ENCODE measurements around the gene ZNF385B. TPM values are rescaled to one million over a fixed set of nuclear protein-coding genes. Genes with fewer than 3 reads are reported as not detected.

The ZNF385B gene
- total RNA-seq, 1 donor from 2014 or later: 35.8 TPM

DNA sequence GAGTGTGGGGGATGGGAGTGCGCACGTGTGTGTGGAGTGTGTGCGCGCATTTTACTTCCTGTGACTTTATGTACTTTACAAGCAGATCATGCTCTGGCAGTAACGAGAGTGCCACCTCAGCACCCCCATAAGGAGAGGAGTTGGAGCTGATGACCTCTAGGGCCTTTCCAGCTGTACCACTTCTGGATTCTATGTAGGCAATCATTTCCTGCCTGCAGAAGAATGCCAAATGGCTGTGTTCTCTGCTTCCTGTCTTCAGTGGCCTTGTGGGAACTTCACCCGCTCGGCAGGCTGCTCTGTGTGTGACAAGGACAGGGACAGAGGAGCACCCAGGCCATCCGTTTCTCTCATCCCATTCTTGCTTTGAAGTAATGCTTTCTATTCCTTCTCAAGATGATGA, 22.8 kb upstream of the ZNF385B start:
- H3K9me3 ChIP-seq (ENCODE audit: low read depth): peaks cover 10% of the 10 kb centered on the region
- H3K27ac ChIP-seq: no peak overlapping the region
- peaks cover 27% of the 10 kb centered on the region for H3K4me1 ChIP-seq
- Mint-ChIP-seq H3K9me3 (peaks cover 11% of the 10 kb centered on the region), H3K36me3 (peaks cover 3% of the 10 kb centered on the region), H3K27me3 (ENCODE audit: insufficient read depth, low read depth) (no peaks in the 10 kb centered on the region), H3K4me1 (peaks cover 18% of the 10 kb centered on the region), H3K4me3 (no peak overlapping the region), H3K27ac (no peak overlapping the region)
- no peaks in the 10 kb centered on the region for H3K79me2 ChIP-seq (ENCODE audit: low read depth)
- H3K36me3 ChIP-seq: no peaks in the 10 kb centered on the region
- no peak overlapping the region for H3K4me3 ChIP-seq
- no peak overlapping the region for H3K4me2 ChIP-seq
- no peak for DNase-seq (ENCODE audit: low spot score)
- no peaks in the 10 kb centered on the region for H3F3A ChIP-seq (ENCODE audit: low read depth)
- H2AFZ ChIP-seq (replicated peaks): peak overlapping the region; percentile 91
- H4K20me1 ChIP-seq (ENCODE audit: low read depth): no peaks in the 10 kb centered on the region
- TF ChIP-seq EZH2phosphoT487 (IDR thresholded peaks at IDR 0.05) (no peak), EZH2 (IDR thresholded peaks at IDR 0.05) (no peak)
- TF ChIP-seq, protein P1, sequence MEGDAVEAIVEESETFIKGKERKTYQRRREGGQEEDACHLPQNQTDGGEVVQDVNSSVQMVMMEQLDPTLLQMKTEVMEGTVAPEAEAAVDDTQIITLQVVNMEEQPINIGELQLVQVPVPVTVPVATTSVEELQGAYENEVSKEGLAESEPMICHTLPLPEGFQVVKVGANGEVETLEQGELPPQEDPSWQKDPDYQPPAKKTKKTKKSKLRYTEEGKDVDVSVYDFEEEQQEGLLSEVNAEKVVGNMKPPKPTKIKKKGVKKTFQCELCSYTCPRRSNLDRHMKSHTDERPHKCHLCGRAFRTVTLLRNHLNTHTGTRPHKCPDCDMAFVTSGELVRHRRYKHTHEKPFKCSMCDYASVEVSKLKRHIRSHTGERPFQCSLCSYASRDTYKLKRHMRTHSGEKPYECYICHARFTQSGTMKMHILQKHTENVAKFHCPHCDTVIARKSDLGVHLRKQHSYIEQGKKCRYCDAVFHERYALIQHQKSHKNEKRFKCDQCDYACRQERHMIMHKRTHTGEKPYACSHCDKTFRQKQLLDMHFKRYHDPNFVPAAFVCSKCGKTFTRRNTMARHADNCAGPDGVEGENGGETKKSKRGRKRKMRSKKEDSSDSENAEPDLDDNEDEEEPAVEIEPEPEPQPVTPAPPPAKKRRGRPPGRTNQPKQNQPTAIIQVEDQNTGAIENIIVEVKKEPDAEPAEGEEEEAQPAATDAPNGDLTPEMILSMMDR (IDR thresholded peaks at IDR 0.05): no peak
- no peak overlapping the region for H3K9ac ChIP-seq
- H3K27me3 ChIP-seq: no peaks in the 10 kb centered on the region

DNA sequence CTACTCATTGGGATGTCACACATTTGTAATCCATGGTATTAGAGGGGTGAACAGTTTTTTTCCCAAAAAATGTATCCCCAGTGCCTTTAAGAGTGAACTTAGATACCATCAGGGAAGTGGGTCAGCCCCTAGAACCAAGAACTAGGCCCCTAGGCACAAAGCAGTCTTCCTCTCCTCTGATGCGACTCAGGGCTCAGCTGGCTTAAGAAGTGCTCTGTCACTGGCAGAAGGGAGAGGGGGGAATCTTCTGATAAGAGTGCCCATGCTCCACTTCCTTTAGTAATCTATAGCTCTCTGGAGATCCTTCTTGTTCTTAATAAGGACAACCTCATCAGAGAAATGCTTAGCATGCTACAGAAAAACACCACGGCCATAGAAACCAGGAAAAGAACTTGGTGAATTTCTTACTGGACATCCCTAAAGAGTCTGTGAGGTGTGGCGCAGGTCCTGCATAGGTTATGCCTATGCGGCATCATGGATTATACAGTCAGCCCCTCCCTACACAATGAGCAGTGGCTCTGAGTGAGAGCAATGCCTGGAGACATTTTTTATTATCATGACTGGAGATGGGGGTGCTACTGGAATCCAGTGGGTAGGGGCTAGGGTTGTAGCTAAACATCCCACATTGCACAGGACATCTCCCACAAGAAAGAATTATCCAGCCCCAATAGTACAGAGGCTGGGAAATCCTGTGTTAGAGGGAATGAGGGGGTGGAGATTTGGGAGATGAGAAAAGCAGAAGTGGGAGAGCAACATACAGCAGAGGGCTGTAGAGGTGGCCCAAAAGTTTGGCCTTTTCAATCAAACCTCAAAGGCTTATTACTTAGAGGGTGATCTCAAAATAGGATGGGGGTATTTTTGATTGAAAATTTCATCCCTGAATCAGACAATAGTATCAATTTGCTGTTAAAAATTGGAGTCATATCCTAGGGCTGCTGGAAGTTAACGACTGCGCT, 21.7 kb upstream of the ZNF385B start:
- Mint-ChIP-seq H3K4me1 (peaks cover 18% of the 10 kb centered on the region), H3K4me3 (no peak overlapping the region), H3K27me3 (ENCODE audit: insufficient read depth, low read depth) (no peaks in the 10 kb centered on the region), H3K36me3 (no peaks in the 10 kb centered on the region), H3K9me3 (peaks cover 3% of the 10 kb centered on the region), H3K27ac (no peak overlapping the region)
- H2AFZ ChIP-seq (replicated peaks): no peak overlapping the region
- no peaks in the 10 kb centered on the region for H3F3A ChIP-seq (ENCODE audit: low read depth)
- no peaks in the 10 kb centered on the region for H4K20me1 ChIP-seq (ENCODE audit: low read depth)
- TF ChIP-seq EZH2 (IDR thresholded peaks at IDR 0.05): no peak
- TF ChIP-seq EZH2phosphoT487 (IDR thresholded peaks at IDR 0.05): no peak
- TF ChIP-seq, protein P1 (IDR thresholded peaks at IDR 0.05): no peak
- no peaks in the 10 kb centered on the region for H3K79me2 ChIP-seq (ENCODE audit: low read depth)
- H3K4me2 ChIP-seq: no peak overlapping the region
- peaks cover 10% of the 10 kb centered on the region for H3K9me3 ChIP-seq (ENCODE audit: low read depth)
- H3K4me3 ChIP-seq: no peak overlapping the region
- no peak overlapping the region for H3K27ac ChIP-seq
- no peak for DNase-seq (ENCODE audit: low spot score)
- peaks cover 27% of the 10 kb centered on the region for H3K4me1 ChIP-seq
- H3K9ac ChIP-seq: no peak overlapping the region
- H3K27me3 ChIP-seq: no peaks in the 10 kb centered on the region
- H3K36me3 ChIP-seq: no peaks in the 10 kb centered on the region

DNA sequence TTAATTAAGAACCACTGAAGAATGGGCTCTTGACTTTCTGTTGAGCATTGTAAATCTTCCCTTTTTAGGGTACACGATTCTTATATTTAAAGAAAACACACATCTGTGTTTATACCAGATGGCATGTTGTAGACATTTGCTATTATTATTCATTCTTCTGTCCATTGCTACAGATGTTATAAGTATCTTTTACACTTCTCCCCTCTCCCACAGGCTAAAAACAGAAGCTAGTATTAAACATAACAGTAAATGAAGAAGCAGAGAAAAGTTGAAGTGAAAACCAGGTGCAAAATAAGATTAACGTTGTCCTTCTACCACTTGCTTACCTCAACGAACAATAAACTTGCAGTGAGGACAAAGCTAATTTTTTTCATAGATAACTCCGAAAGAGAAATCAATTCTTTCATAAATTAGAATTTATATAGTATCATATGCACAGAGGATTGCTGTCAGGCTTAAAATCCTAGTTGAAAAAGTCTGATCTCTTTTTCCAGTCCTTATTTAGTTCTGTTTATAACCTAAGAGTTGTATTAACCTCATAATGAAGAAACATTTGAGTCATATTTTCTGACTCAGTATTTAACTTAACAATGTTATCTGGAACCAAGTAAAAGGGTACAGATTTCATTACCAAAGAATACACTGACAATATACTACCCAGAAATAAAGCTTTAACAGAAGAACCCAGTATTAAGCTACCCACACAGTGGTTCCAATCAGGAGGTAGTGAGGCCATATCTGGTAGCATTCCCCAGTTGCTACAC, 16.4 kb upstream of the ZNF385B start:
- Mint-ChIP-seq H3K36me3 (no peaks in the 10 kb centered on the region), H3K4me3 (no peak overlapping the region), H3K27me3 (ENCODE audit: insufficient read depth, low read depth) (no peaks in the 10 kb centered on the region), H3K27ac (no peak overlapping the region), H3K4me1 (peaks cover 12% of the 10 kb centered on the region), H3K9me3 (peaks cover 3% of the 10 kb centered on the region)
- Histone ChIP-seq H3K36me3 (no peaks in the 10 kb centered on the region), H4K20me1 (ENCODE audit: low read depth) (no peaks in the 10 kb centered on the region), H3F3A (ENCODE audit: low read depth) (peaks cover 7% of the 10 kb centered on the region), H3K9me3 (ENCODE audit: low read depth) (no peaks in the 10 kb centered on the region), H3K27me3 (no peaks in the 10 kb centered on the region), H3K9ac (no peak overlapping the region), H3K4me3 (no peak overlapping the region), H3K4me1 (peaks cover 23% of the 10 kb centered on the region), H3K4me2 (no peak overlapping the region), H3K27ac (no peak overlapping the region), H2AFZ (replicated peaks) (no peak overlapping the region), H3K79me2 (ENCODE audit: low read depth) (no peaks in the 10 kb centered on the region)
- no peak for DNase-seq (ENCODE audit: low spot score)
- no peak for TF ChIP-seq EZH2phosphoT487 (IDR thresholded peaks at IDR 0.05)
- TF ChIP-seq EZH2 (IDR thresholded peaks at IDR 0.05): no peak
- TF ChIP-seq, protein P1 (IDR thresholded peaks at IDR 0.05): no peak

All from neural progenitor cell (in vitro differentiated cells).